NCI-H748 treated with DMSO at 0.1 percent for 48 hours (cell line): ENCODE results near the gene ITGB5.
A peak's percentile ranks its signal among the peaks of the same experiment; 100 is the strongest.
"Not testable (repeated sequence)": the region's sequence is repeated elsewhere in the genome, so short reads cannot be mapped to it uniquely, and the experiment has no call there.

ENCODE experiments used
- DNase-seq: peaks from one replicate; lab custom pipeline; 2025; lab: John Stamatoyannopoulos, UW

The ITGB5 gene

GRCh38 chr3:124770336-124771082 lies 116.7 kb downstream of the ITGB5 start:
- no peak for DNase-seq

- no peak for DNase-seq
Measured at GRCh38 chr3:124769462-124769861, 117.7 kb downstream of the ITGB5 start.

DNA sequence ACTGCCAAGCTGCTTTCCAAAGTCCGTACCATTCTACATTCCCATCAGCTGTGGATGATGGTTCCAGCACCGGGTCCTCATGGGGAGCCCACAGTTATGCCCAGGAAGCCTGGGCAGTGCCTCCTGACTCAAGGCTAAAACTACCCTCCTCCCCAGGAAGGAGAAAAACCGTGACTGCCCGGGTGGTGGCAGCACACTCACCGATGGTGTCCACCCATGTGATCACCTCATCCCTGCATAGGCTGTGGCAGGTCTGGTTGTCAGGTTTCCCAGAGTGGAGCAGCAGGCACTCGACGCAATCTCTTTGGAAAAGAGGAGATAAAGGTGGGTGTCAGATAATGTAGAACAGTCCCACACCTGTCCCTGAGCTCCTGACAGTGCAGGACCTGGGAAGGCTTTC lies 118.4 kb downstream of the ITGB5 start:
- no peak for DNase-seq

DNA sequence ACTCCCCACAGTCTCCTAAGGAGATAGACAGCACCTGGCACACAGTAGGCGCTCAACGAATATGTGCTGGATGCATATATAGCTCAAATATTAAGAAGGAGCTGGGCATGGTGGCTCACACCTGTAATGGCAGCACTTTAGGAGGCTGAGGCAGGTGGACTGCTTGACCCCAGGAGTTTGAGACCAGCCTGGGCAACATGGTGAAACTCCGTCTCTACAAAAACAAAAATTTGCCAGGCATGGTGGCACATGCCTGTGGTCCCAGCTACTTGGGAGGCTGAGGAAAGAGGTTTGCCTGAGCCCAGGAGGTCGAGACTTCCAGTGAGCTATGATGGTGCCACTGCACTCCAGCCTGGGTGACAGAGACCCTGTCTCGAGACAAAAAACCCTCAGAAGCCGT lies 119.5 kb downstream of the ITGB5 start:
- no peak for DNase-seq

- DNase-seq, result no peak
Measured at GRCh38 chr3:124767264-124767663, 119.9 kb downstream of the ITGB5 start.

DNA sequence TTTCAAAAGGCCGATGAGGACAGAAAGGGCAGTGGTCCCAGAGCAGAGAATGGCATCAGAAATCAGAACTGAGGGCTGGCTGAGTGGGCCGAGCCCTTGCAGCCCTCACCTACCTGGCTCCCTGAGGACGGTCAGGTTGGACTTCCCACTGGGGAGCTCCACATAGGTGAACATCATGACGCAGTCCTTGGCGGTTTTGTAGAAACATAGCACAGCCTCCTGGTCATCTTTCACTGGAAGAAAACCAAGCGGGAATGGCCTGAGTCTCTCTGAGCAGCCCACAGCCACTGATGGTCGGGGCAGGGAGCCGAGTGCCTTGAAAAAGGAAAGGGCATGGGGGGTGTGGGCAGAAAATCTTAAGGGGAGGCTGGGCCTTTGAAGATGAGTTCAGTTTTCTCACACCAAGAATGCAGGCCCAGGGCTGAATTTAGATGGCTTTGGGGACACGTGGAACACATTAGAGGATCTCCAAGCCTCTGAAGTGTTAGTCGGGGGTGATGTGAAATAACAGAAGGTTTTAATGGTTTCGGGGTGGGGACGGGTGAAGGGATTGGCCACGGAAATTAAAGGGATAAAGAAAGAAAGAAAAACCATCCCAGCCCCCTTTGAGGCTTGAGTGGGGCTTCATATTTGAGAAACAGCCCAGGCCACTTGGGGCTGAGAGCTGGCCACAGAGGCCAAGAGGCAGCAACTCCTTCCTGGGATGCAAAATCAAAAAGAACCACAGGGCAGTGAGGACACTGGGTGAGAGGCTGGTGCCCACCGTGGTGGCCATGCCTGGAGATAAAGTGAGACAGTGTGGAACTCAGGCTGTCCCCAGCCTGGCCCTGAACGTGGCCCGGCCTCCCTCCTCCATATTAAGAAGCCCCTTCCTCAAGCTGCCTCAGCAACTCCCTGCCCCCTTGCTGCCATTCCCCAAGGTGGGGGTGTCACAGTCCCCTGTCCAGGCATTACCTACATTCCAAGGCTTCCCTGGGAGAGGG lies 120.8 kb downstream of the ITGB5 start:
- DNase-seq, result no peak

- DNase-seq, result no peak
Measured at GRCh38 chr3:124765197-124765840, 121.8 kb downstream of the ITGB5 start.

DNA sequence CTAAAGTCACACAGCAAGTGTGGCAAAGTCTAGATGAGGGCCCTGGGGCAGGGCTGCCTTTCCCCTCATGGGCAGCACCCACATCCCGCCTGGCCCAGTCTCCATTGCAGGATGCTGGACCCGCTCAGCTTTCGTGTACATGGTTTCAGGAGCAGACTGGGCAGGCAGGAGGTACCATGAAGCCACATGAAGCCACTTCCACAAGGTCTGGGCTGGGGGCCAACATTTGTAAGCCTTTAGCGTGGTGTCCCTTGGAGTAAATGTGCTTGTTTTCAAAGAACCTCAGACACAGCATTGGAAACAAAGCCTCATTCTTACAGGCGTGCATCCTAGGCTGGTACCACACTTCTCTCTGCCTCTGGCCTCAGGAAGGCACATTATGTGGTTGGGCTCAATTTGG lies 122.4 kb downstream of the ITGB5 start:
- no peak for DNase-seq

- DNase-seq, result no peak
Measured at GRCh38 chr3:124763644-124764358, 123.4 kb downstream of the ITGB5 start.

- DNase-seq, result no peak
Measured at GRCh38 chr3:124763206-124763605, 124.0 kb downstream of the ITGB5 start.

- no peak for DNase-seq
Measured at GRCh38 chr3:124762661-124763011, 124.5 kb downstream of the ITGB5 start.

- DNase-seq, result no peak
Measured at GRCh38 chr3:124761935-124762660, 125.1 kb downstream of the ITGB5 start.

DNA sequence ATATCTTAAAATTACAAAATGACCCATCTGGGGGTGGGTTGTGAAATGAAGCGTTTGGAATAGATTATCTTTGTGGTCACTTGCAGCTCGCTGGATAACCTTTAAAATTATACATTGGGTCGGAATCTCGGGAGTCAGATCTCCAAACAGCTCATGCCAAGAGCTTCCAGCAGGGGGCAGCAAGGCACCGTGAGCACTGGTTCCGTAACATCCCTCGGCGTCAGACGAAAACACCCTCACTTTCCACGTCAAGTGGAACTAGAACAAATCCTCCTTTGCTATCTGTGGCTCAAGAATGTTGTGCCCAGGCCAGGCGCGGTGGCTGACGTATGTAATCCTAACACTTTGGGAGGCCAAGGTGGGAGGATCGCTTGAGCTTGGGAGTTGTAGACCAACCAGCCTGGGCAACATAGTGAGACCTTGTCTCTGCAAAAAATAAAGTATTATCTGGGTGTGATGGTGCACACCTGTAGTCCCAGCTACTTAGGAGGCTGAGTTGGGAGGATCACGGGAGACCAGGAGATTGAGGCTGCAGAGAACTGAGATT lies 125.8 kb downstream of the ITGB5 start:
- DNase-seq, result peak; percentile 30

GRCh38 chr3:124760601-124761000 lies 126.6 kb downstream of the ITGB5 start:
- no peak for DNase-seq

DNA sequence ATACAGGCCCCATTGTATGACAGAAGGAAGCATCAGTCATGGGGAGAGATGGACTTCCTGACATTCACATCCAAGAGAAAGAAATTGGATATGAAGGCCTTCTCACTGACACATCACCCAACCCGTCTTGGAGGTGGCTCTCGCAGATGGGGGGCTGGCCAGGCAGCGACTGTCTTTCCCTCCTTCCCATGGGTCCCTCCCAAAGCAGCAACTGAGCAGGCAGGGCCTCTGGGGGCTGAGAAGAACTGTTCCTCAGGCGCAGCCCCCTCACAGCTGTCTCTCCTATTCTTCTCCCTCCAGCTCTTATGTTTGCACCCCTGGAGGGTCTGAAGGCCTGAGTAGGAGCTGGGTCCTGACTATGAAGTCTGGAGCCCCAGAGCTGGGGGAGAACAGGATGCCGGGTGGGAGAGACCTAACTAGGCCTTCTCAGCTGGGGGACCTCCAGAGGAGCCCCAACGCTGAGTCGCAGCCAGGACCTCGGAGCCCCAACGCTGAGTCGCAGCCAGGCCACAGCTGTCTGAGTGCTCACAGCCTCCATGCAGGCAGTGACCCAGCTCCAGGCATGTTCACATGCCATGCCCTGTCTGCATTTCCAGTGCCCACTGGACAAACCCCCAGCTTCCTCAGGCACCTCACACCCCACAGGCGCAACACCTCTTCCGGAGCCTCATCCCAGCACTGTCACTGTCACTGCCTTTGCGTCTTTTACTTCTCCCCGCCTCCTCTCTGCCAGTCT lies 127.3 kb downstream of the ITGB5 start:
- DNase-seq, result no peak

DNA sequence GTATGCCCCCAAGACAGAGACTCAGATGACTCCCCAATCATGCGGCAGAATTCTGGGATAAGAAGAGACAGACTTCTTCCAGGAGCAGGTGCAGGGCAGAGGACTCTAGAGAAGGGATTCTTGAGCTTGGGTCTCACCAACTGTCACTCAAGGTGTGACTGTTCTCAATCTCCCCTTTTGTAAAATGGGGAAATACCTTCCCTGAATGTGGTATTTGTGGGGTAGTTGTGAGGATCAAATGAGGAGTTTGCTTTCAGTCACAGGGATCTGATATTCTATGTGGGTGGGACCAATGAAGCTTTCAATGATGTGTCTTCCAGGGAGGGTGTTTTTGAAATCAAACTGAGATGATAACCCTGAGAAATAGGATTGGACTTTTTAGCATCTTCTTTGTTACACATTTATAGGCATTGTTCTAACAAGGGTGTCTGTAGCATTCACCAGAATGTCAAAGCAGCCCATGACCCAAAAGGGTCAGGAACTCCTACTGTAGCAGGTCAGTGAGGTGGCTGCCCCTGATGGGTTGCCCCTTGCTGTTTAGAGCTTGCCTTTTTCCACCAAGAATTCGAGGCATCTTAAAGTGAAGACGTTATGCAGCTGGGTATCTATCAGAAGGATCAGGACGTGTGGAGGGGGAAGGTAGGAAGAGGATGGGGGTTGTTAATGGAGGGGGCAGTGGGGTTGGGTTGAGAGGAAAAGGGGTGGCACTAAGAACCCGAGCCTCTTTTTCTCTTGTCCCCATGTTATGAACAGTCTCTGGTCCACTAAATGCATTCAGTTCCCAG lies 128.1 kb downstream of the ITGB5 start:
- DNase-seq, result no peak

GRCh38 chr3:124757926-124758325 lies 129.2 kb downstream of the ITGB5 start:
- DNase-seq, result not testable (repeated sequence)

- no peak for DNase-seq
Measured at GRCh38 chr3:124752051-124752450, 135.1 kb downstream of the ITGB5 start.

GRCh38 chr3:124751501-124751900 lies 135.7 kb downstream of the ITGB5 start:
- no peak for DNase-seq
